Mucosa of descending colon (tissue), 3 donors: ENCODE data around the gene FANK1. TPM values are rescaled to one million over a fixed set of nuclear protein-coding genes. Genes with fewer than 3 reads are reported as not detected.
"Not testable (repeated sequence)": the region's sequence is repeated elsewhere in the genome, so short reads cannot be mapped to it uniquely, and the experiment has no call there.

ENCODE experiments used
- ATAC-seq: fragments of 200-7000 bp; cut with Tn5 transposase; one replicate; pipeline ENCODE4 v1.9.1; 2020; ENCODE audit warnings: mild to moderate bottlenecking, moderate library complexity
- DNase-seq, 3 donors: peaks; one replicate each; pipeline ENCODE4 v3.0.0-alpha.2; 2020
- H3K36me3 ChIP-seq: fragments of 200-600 bp; one replicate; pipeline ENCODE4 v1.8.0; 2021; ENCODE audit warnings: low read depth, mild to moderate bottlenecking
- H3K4me1 ChIP-seq: fragments of 200-600 bp; one replicate; pipeline ENCODE4 v1.8.0; 2021; ENCODE audit warnings: low read depth, mild to moderate bottlenecking
- H3K4me3 ChIP-seq: fragments of 200-600 bp; one replicate; pipeline ENCODE4 v1.8.0; 2021; ENCODE audit warnings: mild to moderate bottlenecking
- H3K9me3 ChIP-seq: fragments of 200-600 bp; one replicate; pipeline ENCODE4 v1.8.0; 2021; ENCODE audit warnings: mild to moderate bottlenecking
- intact Hi-C, 2 donors: fragments of 100-400 bp; cut with DNase I in 1 of 2; cut with micrococcal nuclease in 1 of 2; formaldehyde crosslinking; loops; one replicate each; pipeline versions ENCODE4 v1.11.0 to v1.11.1; 2022; cut with DNase I, micrococcal nuclease
- total RNA-seq, 3 donors: library from RNA; stranded (reverse); fragmentation: NEBNext Ultra II Directional in 2 of 3; extraction: Animal tissue kit (Norgen Biotek cat#: 25700) in 2 of 3; gene quantifications; one replicate each; pipeline versions ENCODE4 v1.2.1 to v1.2.4, GENCODE V29; 2021 to 2023
- TF ChIP-seq, protein P1 (sequence below): fragments of 200-600 bp; IDR thresholded peaks from one replicate; pipeline ENCODE4 v1.8.0; 2022; ENCODE audit warnings: antibody characterized with exemption, mild to moderate bottlenecking
- donor health status: DM: no; HTN: no; CAD: no; lungs with moderate emphysema.
- donor health status: DM: no; HTN: no; CAD: no.
- donor health status: DM: no; HTN: yes; CAD: no.

The FANK1 gene
- total RNA-seq, 3 donors from 2014 or later = 4.2 to 10.3 (median 7.4) TPM

DNA sequence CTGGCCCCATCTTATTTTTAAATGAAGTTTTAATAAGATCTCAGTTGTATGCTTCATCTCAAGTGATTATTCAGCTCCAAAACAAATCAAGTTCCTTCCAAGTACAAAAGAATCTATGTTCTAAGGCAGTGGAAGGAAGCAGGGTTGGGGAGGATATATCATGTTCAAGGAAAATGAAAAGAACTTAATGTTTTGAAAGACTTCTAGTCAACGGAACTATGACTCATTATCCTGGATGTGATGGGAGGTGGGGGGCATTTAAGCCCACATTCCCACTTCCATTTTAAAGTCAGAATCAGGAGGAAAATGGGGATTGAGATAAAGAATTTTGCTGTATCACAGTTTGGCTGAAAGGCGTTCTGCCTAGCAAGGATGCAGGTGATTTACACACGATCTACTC, 59.4 kb downstream of the FANK1 start:
- TF ChIP-seq, protein P1, sequence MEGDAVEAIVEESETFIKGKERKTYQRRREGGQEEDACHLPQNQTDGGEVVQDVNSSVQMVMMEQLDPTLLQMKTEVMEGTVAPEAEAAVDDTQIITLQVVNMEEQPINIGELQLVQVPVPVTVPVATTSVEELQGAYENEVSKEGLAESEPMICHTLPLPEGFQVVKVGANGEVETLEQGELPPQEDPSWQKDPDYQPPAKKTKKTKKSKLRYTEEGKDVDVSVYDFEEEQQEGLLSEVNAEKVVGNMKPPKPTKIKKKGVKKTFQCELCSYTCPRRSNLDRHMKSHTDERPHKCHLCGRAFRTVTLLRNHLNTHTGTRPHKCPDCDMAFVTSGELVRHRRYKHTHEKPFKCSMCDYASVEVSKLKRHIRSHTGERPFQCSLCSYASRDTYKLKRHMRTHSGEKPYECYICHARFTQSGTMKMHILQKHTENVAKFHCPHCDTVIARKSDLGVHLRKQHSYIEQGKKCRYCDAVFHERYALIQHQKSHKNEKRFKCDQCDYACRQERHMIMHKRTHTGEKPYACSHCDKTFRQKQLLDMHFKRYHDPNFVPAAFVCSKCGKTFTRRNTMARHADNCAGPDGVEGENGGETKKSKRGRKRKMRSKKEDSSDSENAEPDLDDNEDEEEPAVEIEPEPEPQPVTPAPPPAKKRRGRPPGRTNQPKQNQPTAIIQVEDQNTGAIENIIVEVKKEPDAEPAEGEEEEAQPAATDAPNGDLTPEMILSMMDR = no peak
- Histone ChIP-seq H3K4me3 (no peak overlapping the region), H3K4me1 (no peaks in the 10 kb centered on the region), H3K9me3 (peaks cover 17% of the 10 kb centered on the region), H3K36me3 (no peaks in the 10 kb centered on the region)
- intact Hi-C loops = no loop called here
- no peak for ATAC-seq
- DNase-seq = no peak

DNA sequence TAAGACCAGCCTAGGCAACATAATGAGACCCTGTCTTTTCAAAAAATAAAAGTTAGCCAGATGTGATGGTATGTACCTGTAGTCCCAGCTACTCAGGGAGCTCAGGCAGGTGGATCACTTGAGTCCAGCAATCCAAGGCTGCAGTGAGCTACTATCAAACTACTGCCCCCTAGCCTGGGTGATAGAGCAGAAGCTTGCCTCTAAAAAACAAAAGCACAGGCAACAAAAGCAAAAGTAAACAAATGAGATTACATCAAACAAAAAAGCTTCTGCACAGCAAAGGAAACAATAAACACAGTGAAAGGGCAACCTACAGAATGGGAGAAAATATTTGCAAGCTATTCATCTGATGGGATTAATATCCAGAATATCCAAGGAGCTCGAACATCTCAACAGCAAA, 65.4 kb downstream of the FANK1 start:
- intact Hi-C loops = no loop called here
- H3K9me3 ChIP-seq = no peaks in the 10 kb centered on the region
- ATAC-seq (no peak), DNase-seq (no peak)
- no peaks in the 10 kb centered on the region for H3K4me1 ChIP-seq
- TF ChIP-seq, protein P1 = no peak
- no peak overlapping the region for H3K4me3 ChIP-seq
- no peaks in the 10 kb centered on the region for H3K36me3 ChIP-seq

DNA sequence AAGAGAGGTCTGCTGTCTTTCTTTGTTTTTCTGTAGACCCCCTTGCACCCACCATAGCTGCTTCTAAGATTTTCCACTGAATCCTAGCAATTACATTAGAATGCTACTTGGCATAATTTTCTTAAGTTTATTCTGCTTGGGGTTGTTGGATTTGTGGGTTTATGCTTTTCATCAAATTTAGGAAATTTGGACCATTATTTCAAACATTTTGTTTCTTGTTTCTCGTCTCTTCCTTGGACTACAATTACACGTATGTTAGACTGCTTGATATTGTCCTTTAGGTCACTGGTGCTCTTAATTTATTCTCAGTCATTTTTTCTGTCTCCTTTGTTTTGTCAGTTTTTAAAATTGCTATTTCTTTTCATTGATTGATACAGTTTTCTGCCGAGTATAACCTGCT, 65.8 kb downstream of the FANK1 start:
- ATAC-seq (no peak), DNase-seq (no peak)
- no peaks in the 10 kb centered on the region for H3K4me1 ChIP-seq
- no peaks in the 10 kb centered on the region for H3K9me3 ChIP-seq
- intact Hi-C loops = no loop called here
- no peaks in the 10 kb centered on the region for H3K36me3 ChIP-seq
- TF ChIP-seq, protein P1 = no peak
- no peak overlapping the region for H3K4me3 ChIP-seq

DNA sequence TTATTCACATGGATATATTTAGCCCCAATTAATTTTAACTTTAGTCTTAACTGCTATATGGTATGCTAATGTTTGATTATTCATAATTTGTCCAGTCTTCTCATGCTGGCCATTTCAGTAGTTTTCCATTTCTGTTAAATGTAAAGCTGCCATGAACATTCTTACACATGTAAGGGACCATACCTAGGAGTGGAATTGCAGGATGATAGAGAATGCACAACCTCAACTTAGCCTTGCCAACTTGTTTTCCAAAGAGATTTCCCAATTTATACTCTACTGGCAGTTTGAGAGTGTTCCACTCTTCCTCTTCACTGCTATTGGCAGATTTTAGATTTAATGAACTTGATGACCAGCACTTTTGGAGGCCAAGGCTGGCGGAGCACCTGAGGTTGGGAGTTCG, 68.2 kb downstream of the FANK1 start:
- ATAC-seq (no peak), DNase-seq (no peak)
- TF ChIP-seq, protein P1 = no peak
- Histone ChIP-seq H3K36me3 (no peaks in the 10 kb centered on the region), H3K9me3 (no peaks in the 10 kb centered on the region), H3K4me1 (no peaks in the 10 kb centered on the region), H3K4me3 (no peak overlapping the region)
- intact Hi-C loops = no loop called here

DNA sequence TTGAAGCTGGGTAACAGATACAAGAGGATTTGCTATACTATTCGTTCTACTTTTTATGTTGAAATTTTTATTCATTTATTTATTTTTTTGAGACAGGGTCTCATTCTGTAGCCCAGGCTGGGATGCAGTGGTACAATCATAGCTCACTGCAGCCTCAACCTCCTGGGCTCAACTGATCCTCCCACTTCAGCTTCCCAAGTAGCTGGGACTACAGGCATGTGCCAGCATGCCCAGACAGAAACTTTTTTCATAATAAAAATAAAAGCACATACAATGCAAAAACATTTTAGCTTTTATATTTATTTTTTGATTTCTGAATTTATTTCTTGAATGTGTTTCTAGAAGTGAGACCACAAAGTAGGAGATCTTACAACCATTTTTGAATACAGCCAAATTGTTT, 71.2 kb downstream of the FANK1 start:
- H3K9me3 ChIP-seq = peaks cover 3% of the 10 kb centered on the region
- TF ChIP-seq, protein P1 = no peak
- no peak for DNase-seq
- H3K4me3 ChIP-seq = no peak overlapping the region
- ATAC-seq = no peak
- no peaks in the 10 kb centered on the region for H3K4me1 ChIP-seq
- intact Hi-C loops = no loop called here
- no peaks in the 10 kb centered on the region for H3K36me3 ChIP-seq

DNA sequence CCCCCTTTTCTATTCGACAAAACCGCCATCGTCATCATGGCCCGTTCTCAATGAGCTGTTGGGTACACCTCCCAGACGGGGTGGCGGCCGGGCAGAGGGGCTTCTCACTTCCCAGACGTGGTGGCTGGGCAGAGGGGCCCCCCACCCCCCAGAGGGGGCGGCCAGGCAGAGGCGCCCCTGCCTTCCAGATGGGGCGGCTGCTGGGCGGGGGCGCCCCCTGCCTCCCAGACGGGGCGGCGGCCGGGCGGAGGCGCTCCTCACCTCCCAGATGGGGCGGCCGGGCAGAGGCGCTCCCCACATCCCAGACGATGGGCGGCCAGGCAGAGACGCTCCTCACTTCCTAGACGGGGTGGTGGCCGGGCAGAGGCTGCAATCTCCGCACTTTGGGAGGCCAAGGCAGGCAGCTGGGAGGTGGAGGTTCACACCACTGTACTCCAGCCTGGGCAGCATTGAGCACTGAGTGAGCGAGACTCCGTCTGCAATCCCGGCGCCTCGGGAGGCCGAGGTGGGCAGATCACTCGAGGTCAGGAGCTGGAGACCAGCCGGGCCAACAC, 73.8 kb downstream of the FANK1 start:
- H3K4me3 ChIP-seq, H3K36me3 ChIP-seq, intact Hi-C loops, DNase-seq, ATAC-seq, H3K9me3 ChIP-seq, H3K4me1 ChIP-seq: not testable (repeated sequence)
